Upper lobe of right lung (tissue), 1 donor: ENCODE measurements around the gene MPND. TPM values are rescaled to one million over a fixed set of nuclear protein-coding genes. Genes with fewer than 3 reads are reported as not detected.

Experiments
- ATAC-seq: fragments of 200-7000 bp; cut with Tn5 transposase; one replicate; pipeline ENCODE4 v1.9.1; 2020; ENCODE audit warnings: mild to moderate bottlenecking, moderate library complexity
- DNase-seq: peaks from one replicate; pipeline ENCODE4 v3.0.0-alpha.2; 2020
- H3K27ac ChIP-seq: fragments of 200-600 bp; one replicate; pipeline ENCODE4 v1.8.0; 2022
- H3K27me3 ChIP-seq: fragments of 200-600 bp; one replicate; pipeline ENCODE4 v1.8.0; 2022; ENCODE audit warnings: mild to moderate bottlenecking
- H3K36me3 ChIP-seq: fragments of 200-600 bp; one replicate; pipeline ENCODE4 v1.8.0; 2022
- H3K4me1 ChIP-seq: fragments of 200-600 bp; one replicate; pipeline ENCODE4 v1.8.0; 2022
- H3K4me3 ChIP-seq: fragments of 200-600 bp; one replicate; pipeline ENCODE4 v1.8.0; 2022; ENCODE audit warnings: mild to moderate bottlenecking
- H3K9me3 ChIP-seq: fragments of 200-600 bp; one replicate; pipeline ENCODE4 v1.8.0; 2022
- CTCF ChIP-seq: fragments of 200-600 bp; IDR thresholded peaks from one replicate; pipeline ENCODE4 v1.8.0; 2022; ENCODE audit warnings: antibody characterized with exemption
- intact Hi-C: fragments of 100-400 bp; cut with DNase I; formaldehyde crosslinking; loops from one replicate; pipeline ENCODE4 v1.11.0; 2022
- total RNA-seq: library from RNA; stranded (reverse); fragmentation: NEBNext Ultra II Directional; extraction: Animal tissue kit (Norgen Biotek cat#: 25700); gene quantifications from one replicate; pipeline ENCODE4 v1.2.1, GENCODE V29; 2021
- donor health status: DM: no; HTN: yes; CAD: no; lungs with severe emphysema.

The MPND gene
- total RNA-seq, 1 donor from 2014 or later = 29.3 TPM

- no peak for TF ChIP-seq CTCF
- H3K4me3 ChIP-seq = no peak within 1 kb of the TSS
- DNase-seq = no peak
- H3K27ac ChIP-seq = no peak within 1 kb of the TSS
- no peaks in the 10 kb centered on the region for H3K36me3 ChIP-seq
- peak; percentile 40 for ATAC-seq
- no peaks in the 10 kb centered on the region for H3K9me3 ChIP-seq
- H3K27me3 ChIP-seq = peaks cover 14% of the 10 kb centered on the region
- H3K4me1 ChIP-seq = no peaks in the 10 kb centered on the region
- intact Hi-C loops = no loop called here
These were observed 38.7 kb upstream of the MPND start, which contains the start of gene FSD1 for GRCh38 chr19:4304538-4305256. Gene FSD1 (plus strand): TSS chr19:4304598. CDS start chr19:4304747, 149 bp downstream.

GRCh38 chr19:4305257-4305612 lies 38.1 kb upstream of the MPND start:
- no peaks in the 10 kb centered on the region for H3K36me3 ChIP-seq
- peaks cover 14% of the 10 kb centered on the region for H3K27me3 ChIP-seq
- H3K4me1 ChIP-seq = no peaks in the 10 kb centered on the region
- no peaks in the 10 kb centered on the region for H3K9me3 ChIP-seq
- no peak for ATAC-seq
- TF ChIP-seq CTCF = no peak
- intact Hi-C loops = no loop called here
- H3K27ac ChIP-seq = no peak overlapping the region
- no peak for DNase-seq
- no peak overlapping the region for H3K4me3 ChIP-seq

GRCh38 chr19:4305659-4306058 lies 37.7 kb upstream of the MPND start:
- no peak for DNase-seq
- intact Hi-C loops = no loop called here
- Histone ChIP-seq H3K27me3 (peaks cover 14% of the 10 kb centered on the region), H3K9me3 (no peaks in the 10 kb centered on the region), H3K4me3 (no peak overlapping the region), H3K4me1 (no peaks in the 10 kb centered on the region), H3K27ac (no peak overlapping the region), H3K36me3 (no peaks in the 10 kb centered on the region)
- no peak for ATAC-seq
- no peak for TF ChIP-seq CTCF

DNA sequence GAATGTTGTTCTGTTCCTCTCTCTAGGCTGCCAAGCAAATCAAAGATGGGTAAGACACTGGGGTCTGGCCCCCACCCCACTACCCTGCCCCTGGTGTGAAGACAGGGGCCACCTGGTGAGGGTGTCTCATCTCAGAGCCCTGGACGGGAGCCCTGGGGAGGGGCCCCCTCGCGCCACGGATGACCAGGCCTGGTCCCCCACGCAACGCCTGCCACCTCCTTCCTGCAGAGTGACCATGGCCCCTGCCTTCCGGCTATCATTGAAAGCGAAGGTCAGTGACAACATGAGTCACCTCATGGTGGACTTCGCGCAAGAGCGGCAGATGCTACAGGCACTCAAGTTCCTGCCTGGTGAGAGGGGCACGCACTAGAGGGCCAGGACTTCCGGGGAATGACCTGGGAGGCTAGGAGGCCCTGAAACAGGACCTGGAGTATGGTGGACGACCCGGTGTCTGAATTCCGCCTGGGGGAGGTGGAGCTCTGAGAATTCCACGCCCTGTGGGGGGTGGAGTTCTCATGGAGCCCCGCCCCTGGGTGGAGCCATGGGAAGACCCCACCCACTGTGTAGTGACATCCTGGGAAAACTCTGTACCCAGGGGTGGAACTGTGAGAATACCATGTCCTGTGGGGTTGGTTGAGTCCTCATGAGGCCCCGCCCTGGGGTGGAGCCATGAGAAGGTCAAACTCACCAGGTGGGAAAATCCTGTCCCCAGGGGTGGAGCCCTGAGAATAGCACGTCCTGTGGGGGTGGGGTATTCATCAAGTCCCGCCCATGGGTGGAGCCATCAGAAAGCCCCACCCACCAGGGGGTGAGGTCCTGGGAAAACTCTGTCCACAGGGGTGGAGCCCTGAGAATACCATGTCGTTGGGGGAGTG lies 32.9 kb upstream of the MPND start:
- DNase-seq = no peak
- Histone ChIP-seq H3K4me3 (no peak overlapping the region), H3K9me3 (no peaks in the 10 kb centered on the region), H3K36me3 (no peaks in the 10 kb centered on the region), H3K27ac (no peak overlapping the region), H3K27me3 (no peaks in the 10 kb centered on the region), H3K4me1 (no peaks in the 10 kb centered on the region)
- intact Hi-C loops = no loop called here
- ATAC-seq = peak; percentile 16
- TF ChIP-seq CTCF = no peak

DNA sequence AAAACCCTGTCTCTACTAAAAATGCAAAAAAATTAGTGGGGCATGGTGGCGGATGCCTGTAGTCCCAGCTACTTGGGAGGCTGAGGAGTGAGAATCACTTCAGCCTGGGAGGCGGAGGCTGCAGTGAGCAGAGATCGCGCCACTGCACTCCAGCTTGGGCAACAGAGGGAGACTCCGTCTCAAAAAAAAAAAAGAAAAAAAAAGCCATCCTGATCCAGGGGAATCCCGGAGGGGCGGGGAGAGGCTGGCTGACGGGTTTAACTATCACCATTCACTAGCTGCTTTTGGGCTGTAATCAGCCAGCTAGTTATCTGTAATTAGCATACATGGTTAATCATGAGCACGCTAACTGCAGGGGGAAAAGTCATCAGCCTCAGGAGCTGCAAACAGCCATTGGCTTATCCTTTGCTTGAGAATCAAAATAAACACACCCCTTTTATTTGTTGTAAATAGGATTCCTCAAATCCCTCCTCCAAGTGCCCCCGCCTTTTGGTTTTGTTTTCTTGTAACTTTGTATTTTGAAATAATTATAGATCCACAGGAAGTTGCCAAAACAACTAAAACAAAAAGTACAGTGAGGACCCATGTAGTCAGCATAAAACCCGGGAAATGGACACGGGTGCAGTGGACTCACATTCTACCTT lies 29.4 kb upstream of the MPND start:
- no peaks in the 10 kb centered on the region for H3K36me3 ChIP-seq
- H3K27ac ChIP-seq = no peak overlapping the region
- no peak for TF ChIP-seq CTCF
- no peak overlapping the region for H3K4me3 ChIP-seq
- DNase-seq = no peak
- no peaks in the 10 kb centered on the region for H3K9me3 ChIP-seq
- H3K4me1 ChIP-seq = no peaks in the 10 kb centered on the region
- no peaks in the 10 kb centered on the region for H3K27me3 ChIP-seq
- no peak for ATAC-seq
- intact Hi-C loops = no loop called here
